ENCODE data around the gene IPO11.

IPO11 gene

GRCh38 chr5:62536783-62537182, 124.2 kb downstream of the IPO11 start:
- Histone ChIP-seq H3F3A (ENCODE audit: low read depth) (no peaks in the 10 kb centered on the region), H4K20me1 (ENCODE audit: insufficient read depth, low read length, poor library complexity, severe bottlenecking) (no peaks in the 10 kb centered on the region), H2AFZ (ENCODE audit: low read length) (no peak overlapping the region), H3K27me3 (ENCODE audit: insufficient read depth, low read length, poor library complexity, severe bottlenecking) (no peaks in the 10 kb centered on the region), H3K4me1 (ENCODE audit: insufficient read depth, low read length, poor library complexity, severe bottlenecking) (no peaks in the 10 kb centered on the region), H3K36me3 (ENCODE audit: insufficient read depth, low read length) (peaks cover 16% of the 10 kb centered on the region; the same call in 1 of the 2 replicates), H3K4me2 (ENCODE audit: low read depth, low read length, poor library complexity, severe bottlenecking) (no peak overlapping the region), H3K79me2 (ENCODE audit: insufficient read depth, low read length) (no peaks in the 10 kb centered on the region), H3K9me2 (replicated peaks; ENCODE audit: low read depth, low read length) (no peaks in the 10 kb centered on the region), H3K9me3 (ENCODE audit: insufficient read depth, low read depth, low read length) (no peaks in the 10 kb centered on the region), H3K4me3 (ENCODE audit: low read length, poor library complexity, severe bottlenecking) (no peak overlapping the region), H3K9ac (ENCODE audit: low read depth, low read length, poor library complexity, severe bottlenecking) (no peak overlapping the region)
- TF ChIP-seq EZH2phosphoT487 (IDR thresholded peaks at IDR 0.05; ENCODE audit: borderline replicate concordance): no peak
- no peak for TF ChIP-seq CTCF (conservative IDR thresholded peaks at IDR 0.05; ENCODE audit: low read length)

DNA sequence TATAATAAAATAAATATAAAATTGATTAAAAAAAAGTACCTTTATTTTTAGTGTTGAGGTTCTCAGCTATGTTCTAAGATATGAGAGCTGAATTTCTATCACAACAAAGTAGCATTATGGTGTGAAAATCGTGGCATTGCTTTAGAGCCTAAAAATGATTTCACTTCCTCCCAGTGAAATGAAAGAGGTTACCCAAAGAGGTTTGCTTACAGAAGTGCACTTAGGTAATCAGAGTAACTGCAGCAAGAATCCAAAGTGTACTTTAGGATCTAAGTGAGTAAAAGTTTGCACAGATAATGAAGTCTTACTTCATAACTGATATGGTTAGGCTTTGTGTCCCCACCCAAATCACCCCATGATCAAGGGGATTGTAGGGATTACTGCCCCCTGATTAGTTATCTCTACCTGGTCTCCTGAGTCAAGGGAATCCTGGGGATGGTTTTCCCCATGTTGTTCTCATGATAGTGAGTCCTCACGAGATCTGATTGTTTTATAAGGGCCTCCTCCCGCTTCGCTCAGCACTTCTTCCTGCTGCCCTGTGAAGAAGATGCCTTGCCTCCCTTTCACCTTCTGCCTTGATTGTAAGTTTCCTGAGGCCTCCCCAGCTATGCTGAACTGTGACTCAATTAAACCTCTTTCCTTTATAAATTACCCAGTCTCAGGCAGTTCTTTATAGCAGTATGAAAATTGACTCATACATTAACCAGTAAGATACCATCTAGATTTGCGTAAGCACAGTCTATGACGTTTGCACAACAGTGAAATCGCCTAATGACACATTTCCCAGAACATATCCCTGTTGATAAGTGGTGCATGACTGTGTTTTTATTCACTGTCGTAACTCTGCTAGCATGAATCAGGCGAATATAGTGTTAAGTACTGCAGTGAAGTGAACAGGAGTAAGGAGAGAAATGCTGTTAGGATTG, 125.7 kb downstream of the IPO11 start:
- no peaks in the 10 kb centered on the region for H3K9me3 ChIP-seq (ENCODE audit: insufficient read depth, low read depth, low read length)
- H4K20me1 ChIP-seq (ENCODE audit: insufficient read depth, low read length, poor library complexity, severe bottlenecking): no peaks in the 10 kb centered on the region
- peaks cover 8% of the 10 kb centered on the region; the same call in 1 of the 2 replicates for H3K36me3 ChIP-seq (ENCODE audit: insufficient read depth, low read length)
- TF ChIP-seq CTCF (conservative IDR thresholded peaks at IDR 0.05; ENCODE audit: low read length): no peak
- TF ChIP-seq EZH2phosphoT487 (IDR thresholded peaks at IDR 0.05; ENCODE audit: borderline replicate concordance): no peak
- H3K4me2 ChIP-seq (ENCODE audit: low read depth, low read length, poor library complexity, severe bottlenecking): no peak overlapping the region
- no peaks in the 10 kb centered on the region for H3K27me3 ChIP-seq (ENCODE audit: insufficient read depth, low read length, poor library complexity, severe bottlenecking)
- no peak overlapping the region for H2AFZ ChIP-seq (ENCODE audit: low read length)
- no peaks in the 10 kb centered on the region for H3F3A ChIP-seq (ENCODE audit: low read depth)
- no peak overlapping the region for H3K4me3 ChIP-seq (ENCODE audit: low read length, poor library complexity, severe bottlenecking)
- no peaks in the 10 kb centered on the region for H3K79me2 ChIP-seq (ENCODE audit: insufficient read depth, low read length)
- no peaks in the 10 kb centered on the region for H3K9me2 ChIP-seq (replicated peaks; ENCODE audit: low read depth, low read length)
- no peaks in the 10 kb centered on the region for H3K4me1 ChIP-seq (ENCODE audit: insufficient read depth, low read length, poor library complexity, severe bottlenecking)
- no peak overlapping the region for H3K9ac ChIP-seq (ENCODE audit: low read depth, low read length, poor library complexity, severe bottlenecking)

DNA sequence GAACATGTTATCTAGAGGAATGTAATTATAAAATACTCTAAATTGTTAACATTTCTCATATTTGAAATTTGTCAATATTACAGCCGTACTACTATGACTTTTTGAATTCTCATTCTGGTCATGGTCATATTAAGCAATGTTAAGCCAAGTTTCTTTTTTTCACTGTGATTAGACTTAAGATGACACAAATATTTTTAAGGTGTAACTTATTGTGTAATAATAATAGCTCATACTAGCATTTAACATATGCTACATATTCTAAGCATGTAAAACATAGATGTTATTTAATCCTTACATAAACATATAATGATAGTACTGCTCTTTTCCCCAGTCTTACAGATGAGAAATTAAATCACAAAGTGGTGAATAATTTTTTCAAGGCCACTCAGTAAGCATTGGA, 130.2 kb downstream of the IPO11 start:
- Histone ChIP-seq H4K20me1 (ENCODE audit: insufficient read depth, low read length, poor library complexity, severe bottlenecking) (no peaks in the 10 kb centered on the region), H3K9me3 (ENCODE audit: insufficient read depth, low read depth, low read length) (no peaks in the 10 kb centered on the region), H3K4me2 (ENCODE audit: low read depth, low read length, poor library complexity, severe bottlenecking) (no peak overlapping the region), H3K9me2 (replicated peaks; ENCODE audit: low read depth, low read length) (no peaks in the 10 kb centered on the region), H3K36me3 (ENCODE audit: insufficient read depth, low read length) (peaks cover 8% of the 10 kb centered on the region; the same call in 1 of the 2 replicates), H3K4me3 (ENCODE audit: low read length, poor library complexity, severe bottlenecking) (no peak overlapping the region), H3K79me2 (ENCODE audit: insufficient read depth, low read length) (no peaks in the 10 kb centered on the region), H3K9ac (ENCODE audit: low read depth, low read length, poor library complexity, severe bottlenecking) (no peak overlapping the region), H3K27me3 (ENCODE audit: insufficient read depth, low read length, poor library complexity, severe bottlenecking) (no peaks in the 10 kb centered on the region), H3K4me1 (ENCODE audit: insufficient read depth, low read length, poor library complexity, severe bottlenecking) (no peaks in the 10 kb centered on the region), H2AFZ (ENCODE audit: low read length) (no peak overlapping the region), H3F3A (ENCODE audit: low read depth) (no peaks in the 10 kb centered on the region)
- TF ChIP-seq CTCF (conservative IDR thresholded peaks at IDR 0.05; ENCODE audit: low read length) (no peak), EZH2phosphoT487 (IDR thresholded peaks at IDR 0.05; ENCODE audit: borderline replicate concordance) (no peak)

Data from Loucy (cell line).